HG03060 (cell line): ENCODE measurements around the gene PIP4P1.
"Not testable (repeated sequence)": the region's sequence is repeated elsewhere in the genome, so short reads cannot be mapped to it uniquely, and the experiment has no call there.

Experiments
- ATAC-seq: cut with Tn5 transposase; IDR thresholded peaks from one replicate; pipeline ENCODE4 v1.9.1; 2021; ENCODE audit warnings: low read depth, moderate number of reproducible peaks; ENCODE audit not compliant: unreplicated experiment

The PIP4P1 gene

DNA sequence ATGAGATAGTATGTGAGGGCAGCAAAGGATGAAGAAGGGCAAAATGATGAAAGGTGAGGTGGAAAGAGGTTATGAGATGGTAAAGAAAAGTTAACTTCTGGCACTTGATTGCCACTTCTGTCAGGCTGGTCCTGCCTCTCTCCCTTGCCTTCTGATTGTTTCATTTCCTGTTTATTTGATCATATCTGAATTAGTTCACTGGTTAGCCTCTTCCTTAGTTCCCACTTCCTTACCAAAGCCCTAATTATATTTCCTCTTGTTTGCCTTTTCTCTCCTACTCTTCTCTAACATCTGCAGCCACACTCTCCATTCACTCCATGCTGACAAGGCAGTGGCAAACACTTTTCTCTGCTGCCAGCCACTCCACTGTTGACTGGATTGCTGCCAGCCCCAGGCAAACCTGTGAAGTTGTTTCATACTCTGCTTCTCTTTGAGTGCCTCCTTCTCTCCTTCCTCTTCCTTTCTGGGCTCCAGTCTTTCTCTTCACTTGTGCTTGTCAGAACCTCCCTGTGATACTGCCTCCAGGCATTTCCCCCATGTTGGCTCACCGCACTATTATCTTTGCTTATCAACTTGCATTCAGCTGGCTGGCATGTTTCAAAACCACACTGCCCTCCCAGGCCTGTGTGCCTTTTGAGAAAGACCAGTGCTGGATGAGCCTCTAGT lies 16.1 kb upstream of the PIP4P1 start:
- no peak for ATAC-seq

DNA sequence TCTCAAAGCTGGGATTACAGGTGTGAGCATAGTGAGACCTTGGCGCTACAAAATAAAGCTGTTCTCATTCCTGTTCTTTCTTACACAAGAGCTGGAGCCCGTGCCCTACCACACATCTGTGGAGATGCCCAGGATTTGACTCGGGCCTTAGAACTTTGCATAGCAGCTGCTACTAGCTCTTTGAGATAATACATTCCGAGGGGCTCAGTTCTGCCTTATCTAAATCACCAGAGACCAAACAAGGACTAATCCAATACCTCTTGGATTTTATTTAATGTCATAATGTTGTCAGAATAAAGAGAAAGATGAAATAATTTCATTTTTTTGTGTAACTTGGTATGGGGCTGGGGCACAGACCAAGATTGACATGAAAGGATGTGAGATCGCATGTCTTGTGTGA lies 15.5 kb upstream of the PIP4P1 start:
- no peak for ATAC-seq

DNA sequence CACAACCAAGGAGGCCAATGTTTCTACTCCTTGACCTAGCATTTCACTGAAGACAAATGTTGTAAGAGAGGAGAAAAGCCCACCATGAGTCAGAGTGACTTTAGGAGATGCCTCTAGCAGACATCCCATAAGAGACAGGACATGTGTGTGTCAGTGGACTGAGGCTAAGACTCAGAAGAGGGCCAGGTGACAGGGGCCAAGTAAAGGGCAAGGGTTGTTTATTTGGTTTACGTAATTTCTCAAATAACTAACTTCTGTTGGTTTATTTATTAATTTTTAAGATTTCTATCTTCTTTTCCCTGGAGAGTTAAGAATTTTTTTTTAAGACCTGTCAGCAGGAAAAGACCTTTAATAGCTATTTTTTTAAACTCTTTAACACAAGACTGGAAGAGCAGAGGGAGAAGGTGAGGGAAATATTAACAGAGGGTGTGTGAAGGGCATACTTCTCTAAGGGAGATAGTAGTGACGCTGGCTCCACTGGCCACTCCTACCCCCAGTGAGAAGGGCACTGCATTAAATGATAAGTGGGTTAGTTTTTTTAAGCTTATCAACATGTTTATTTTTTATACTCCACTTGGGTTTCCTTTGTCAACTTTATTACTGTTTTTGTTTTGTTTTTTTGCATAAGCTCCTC lies 11.4 kb upstream of the PIP4P1 start:
- ATAC-seq, result no peak

DNA sequence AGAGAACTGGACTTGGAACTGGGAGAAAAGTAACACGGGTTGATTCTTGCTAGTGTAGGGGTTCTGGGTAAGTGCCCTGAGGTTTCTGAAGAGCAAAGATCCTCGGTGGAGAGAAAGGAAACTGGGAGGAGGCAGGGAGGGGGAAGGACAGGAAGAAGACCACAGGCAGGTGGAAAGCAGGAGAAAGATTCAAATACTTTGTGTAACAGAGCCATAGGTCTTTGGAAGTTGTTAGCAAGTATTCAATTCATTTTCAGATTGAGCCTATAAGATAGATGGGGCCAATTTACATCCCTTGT lies 9.3 kb upstream of the PIP4P1 start:
- no peak for ATAC-seq

DNA sequence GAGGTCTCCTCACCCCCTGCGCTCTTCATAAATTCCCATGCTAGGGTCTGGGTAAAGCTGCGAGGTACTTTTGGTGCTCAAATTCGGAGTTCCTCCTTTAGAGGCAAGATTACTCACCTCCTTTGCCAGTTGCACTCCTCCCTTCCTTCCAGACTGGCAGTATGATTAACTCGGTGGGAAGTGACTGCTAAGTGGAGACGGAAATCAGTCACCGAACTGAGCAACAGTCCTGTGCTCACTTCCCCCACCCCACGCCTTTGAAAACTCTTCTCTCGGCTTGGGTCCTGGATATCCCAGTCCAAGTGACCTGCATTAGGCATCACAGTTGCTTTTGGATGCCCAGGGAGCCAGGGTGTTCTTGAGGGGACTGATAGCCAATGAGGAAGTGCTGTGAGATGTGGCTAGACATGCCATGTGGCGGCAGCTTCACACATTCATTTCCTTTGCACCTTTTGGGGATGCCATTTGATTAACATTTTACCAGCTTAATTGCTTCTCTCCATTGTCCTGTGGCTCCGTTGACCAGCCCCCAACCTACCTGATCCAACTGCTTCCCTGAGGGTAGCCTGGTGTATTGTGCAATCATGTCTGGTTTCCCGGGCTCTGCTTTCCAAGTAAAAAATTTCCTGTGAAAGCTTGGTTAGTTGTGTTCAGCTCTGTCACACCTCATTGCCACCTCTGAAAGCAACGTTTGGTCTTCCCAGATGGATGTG lies 8.8 kb upstream of the PIP4P1 start:
- peak; percentile 16 for ATAC-seq

- ATAC-seq, result peak; percentile 84
Measured at GRCh38 chr14:20469242-20469889, 8.1 kb upstream of the PIP4P1 start, which contains the start of gene PNP. Gene PNP, plus strand, starts transcription at chr14:20469406. Its CDS starts 119 bp downstream, at chr14:20469525.

DNA sequence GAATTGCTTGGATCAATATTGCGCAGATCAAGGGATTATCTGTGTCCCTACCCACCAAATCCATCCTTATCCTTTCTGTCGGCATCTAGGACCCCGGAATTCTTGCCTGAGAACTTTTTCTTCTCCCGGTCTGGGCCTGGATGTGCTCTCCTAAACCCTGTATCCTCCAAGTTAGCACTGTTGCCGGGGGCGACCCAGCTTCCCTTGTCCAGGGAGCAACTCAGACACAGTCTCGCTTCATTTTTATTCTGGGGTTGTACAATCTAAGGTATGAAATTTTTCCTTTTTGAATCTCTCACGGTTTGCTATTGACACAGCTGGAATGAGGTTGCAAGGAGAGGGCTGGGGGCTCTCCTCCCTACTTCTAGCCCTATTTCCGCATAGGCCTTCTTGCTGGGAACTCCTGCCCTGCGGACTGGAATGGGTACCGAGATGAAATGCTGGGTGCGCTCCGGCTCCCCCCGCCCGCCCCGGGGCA lies 7.6 kb upstream of the PIP4P1 start:
- ATAC-seq, result no peak

DNA sequence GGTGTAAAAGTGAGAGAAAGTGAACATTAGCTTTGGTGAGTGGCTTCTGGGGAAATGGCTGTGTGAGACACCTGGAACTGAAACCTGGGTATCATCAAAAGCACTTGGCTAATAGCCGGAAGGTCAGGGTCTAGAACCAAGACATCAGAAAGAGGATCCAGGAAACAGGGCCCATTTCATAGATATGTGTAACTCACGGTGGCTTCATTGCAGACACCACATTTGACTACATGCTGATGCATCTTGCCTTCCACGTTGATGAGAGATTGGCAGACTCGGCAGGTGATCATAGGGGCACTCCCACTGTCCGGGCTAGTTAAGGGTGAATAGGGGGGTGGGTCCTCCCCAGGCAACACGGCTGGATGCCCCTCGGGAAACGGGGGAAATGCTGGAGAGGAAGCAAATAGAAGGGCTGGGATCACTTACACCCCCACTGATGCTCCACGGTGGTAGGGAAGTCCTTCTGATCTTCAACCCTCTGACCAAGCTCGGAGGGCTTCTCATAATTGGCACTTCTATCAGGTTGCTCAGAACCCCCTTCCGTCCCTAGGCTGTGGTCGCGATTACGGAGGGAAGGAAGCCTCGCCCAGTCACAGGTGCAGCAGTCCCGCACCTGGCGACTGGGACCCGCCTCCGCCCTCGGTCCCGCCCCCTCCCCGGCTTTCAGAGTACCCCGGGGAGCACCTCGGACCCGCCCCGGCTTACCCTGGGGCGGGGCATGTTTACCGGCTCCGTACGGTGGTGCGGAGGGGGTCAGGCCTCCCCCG lies 593 bp downstream of the PIP4P1 start:
- no peak for ATAC-seq

GRCh38 chr14:20458031-20458789 lies 3.0 kb downstream of the PIP4P1 start:
- ATAC-seq, result no peak

GRCh38 chr14:20456971-20457370 lies 4.3 kb downstream of the PIP4P1 start:
- no peak for ATAC-seq

DNA sequence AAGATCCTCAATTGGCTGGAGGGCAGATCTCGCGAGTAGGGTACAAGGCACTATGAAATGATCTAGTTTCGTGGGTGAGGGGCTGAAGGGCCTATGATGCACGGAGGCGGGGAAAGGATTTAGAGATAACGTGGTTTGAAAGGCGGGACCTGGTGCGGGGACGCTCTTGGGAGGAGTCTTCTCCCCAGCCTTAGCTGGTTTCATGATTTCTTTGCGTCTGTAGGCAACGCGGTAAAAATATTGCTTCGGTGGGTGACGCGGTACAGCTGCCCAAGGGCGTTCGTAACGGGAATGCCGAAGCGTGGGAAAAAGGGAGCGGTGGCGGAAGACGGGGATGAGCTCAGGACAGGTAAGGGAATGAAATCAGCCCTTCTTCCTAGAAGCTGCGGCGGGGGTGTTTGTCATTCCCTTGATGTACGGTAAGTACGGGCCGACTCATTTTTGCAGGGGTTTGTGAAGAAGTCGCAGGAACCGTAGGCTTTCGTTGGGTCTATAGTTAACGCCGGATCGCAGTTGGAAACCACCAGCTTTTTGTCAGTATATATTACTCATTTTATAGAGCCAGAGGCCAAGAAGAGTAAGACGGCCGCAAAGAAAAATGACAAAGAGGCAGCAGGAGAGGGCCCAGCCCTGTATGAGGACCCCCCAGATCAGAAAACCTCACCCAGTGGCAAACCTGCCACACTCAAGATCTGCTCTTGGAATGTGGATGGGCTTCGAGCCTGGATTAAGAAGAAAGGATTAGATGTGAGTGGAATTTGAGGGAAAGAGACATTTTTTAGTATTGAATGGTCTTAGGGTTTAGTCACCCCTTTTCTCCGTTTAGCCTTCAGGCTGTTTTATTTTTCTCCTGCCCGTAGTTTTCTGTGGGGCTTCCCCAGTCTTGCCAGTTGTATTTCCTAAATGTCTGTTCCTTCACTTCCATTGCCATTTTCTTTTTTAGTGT lies 5.6 kb downstream of the PIP4P1 start:
- ATAC-seq, result peak; percentile 35

GRCh38 chr14:20454516-20455354 lies 6.5 kb downstream of the PIP4P1 start, which contains the start of the genes APEX1 and OSGEP:
Gene APEX1, plus strand, starts transcription at chr14:20455226. Its CDS starts 420 bp downstream, at chr14:20455646.
Gene OSGEP, minus strand, starts transcription at chr14:20454812. Its CDS starts 129 bp downstream, at chr14:20454683.
- ATAC-seq, result peak; percentile 83

- ATAC-seq, result not testable (repeated sequence)
Measured at GRCh38 chr14:20452831-20453230, 8.4 kb downstream of the PIP4P1 start.

GRCh38 chr14:20446889-20447288 lies 14.3 kb downstream of the PIP4P1 start:
- no peak for ATAC-seq

- not testable (repeated sequence) for ATAC-seq
Measured at GRCh38 chr14:20443650-20444049, 17.6 kb downstream of the PIP4P1 start.

DNA sequence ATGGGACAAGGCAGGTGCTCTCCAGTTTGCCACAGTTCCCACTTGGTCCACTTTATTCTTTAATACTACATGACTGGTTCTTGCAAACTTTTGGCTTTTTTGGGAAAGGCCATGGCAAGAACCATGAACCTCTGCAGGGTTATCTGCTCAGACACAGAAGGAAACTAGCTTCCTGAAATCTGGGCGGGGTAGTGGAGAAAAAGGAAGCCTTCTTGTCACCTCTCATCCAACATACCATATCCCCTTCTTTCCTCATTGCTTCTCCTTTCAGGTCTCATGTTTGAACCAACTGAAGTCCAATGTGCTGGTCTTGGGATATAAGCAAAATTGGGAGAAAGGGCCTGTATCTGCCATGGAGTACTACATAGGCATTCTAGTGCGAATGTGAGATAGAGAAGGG lies 19.8 kb downstream of the PIP4P1 start:
- no peak for ATAC-seq

- no peak for ATAC-seq
Measured at GRCh38 chr14:20440882-20441281, 20.4 kb downstream of the PIP4P1 start.

DNA sequence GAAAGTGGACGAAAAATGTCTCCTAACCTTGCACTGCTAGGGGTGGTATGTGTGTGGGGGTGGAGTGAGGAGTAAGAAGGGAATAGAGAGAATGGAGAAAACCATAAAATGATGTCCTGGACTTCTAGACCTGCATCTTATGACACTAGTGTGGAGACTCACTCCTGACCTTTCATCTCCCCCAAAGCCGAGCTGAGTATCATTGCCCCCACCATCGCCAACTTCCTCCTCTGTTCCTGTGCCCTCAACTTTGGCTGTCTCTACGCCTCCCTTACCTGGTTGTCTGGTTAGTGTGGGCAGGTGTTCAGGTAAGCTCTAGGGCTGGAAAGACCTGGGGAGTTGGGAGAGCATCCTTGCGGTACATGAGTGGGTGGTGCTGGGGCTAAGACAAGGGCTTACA lies 20.8 kb downstream of the PIP4P1 start:
- ATAC-seq, result no peak
